ENCODE results near the gene NEB.

DNA sequence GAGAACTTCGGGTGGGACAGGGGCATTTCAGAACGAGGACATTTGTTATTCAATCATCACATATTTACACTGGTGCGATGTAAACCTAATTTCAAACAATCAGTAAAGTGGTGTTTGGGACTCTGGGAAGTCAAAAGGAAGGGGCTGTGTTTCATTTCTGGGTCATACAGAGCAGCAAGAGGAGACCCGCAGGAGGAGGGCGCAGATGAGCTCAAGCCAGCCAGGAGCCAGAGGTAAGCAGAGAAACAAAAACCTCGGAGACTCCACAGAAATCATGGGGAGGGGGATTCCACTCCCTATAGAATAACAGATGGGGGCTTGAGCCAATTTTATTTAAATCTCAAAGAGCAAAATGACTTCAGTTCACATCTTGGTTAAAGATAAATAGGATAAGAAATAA, 55.4 kb downstream of the NEB start:
- TF ChIP-seq, protein P1, sequence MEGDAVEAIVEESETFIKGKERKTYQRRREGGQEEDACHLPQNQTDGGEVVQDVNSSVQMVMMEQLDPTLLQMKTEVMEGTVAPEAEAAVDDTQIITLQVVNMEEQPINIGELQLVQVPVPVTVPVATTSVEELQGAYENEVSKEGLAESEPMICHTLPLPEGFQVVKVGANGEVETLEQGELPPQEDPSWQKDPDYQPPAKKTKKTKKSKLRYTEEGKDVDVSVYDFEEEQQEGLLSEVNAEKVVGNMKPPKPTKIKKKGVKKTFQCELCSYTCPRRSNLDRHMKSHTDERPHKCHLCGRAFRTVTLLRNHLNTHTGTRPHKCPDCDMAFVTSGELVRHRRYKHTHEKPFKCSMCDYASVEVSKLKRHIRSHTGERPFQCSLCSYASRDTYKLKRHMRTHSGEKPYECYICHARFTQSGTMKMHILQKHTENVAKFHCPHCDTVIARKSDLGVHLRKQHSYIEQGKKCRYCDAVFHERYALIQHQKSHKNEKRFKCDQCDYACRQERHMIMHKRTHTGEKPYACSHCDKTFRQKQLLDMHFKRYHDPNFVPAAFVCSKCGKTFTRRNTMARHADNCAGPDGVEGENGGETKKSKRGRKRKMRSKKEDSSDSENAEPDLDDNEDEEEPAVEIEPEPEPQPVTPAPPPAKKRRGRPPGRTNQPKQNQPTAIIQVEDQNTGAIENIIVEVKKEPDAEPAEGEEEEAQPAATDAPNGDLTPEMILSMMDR (IDR thresholded peaks at IDR 0.05), result no peak
- TF ChIP-seq POLR2AphosphoS5 (IDR thresholded peaks at IDR 0.05), result no peak
